Measurements from ENCODE around the gene PPM1A.

The PPM1A gene

DNA sequence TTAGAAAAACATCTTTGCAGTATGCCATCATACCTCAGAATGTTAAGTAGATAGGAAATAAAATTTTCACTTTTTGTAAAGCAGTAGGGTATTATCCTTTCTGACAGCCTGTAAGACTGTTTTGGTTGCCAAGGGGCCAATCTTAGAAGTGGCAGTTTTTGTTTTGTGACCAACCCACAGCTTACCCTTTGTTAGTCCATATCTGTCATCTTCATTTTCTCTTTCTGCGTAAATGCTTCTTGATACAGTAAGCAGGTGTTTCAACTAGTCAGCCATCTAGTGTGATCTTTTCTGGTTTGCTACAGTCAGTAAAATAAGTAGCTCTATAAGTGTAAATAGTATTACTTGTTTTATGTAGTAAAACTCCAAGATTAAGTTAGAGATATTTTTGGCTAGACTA is 8.8 kb downstream of the PPM1A start:
- DNase-seq (ENCODE audit: low spot score): no peak
- TF ChIP-seq CTCF (IDR thresholded peaks at IDR 0.05; ENCODE audit: extremely low read depth, missing control alignments): no peak

DNA sequence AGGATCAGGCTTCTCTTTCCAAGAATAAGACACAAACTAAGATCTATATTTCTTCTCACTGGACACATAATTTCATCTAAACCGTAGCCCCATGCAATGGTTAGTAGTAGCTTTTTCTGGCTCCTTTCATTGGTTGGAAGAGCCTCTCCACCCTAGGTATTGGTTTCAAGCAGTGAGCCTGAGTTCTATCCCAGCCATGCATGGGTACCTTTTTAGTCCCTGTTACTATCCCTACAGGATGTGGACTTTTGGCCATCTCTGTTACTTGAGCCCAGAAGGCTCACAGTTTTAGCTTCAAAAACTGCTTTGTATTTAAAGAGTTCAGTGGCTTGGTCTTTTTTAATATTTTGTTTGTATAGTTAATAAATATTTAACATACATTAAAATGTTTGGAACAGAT is 16.1 kb downstream of the PPM1A start:
- no peak for TF ChIP-seq CTCF (IDR thresholded peaks at IDR 0.05; ENCODE audit: extremely low read depth, missing control alignments)
- no peak for DNase-seq (ENCODE audit: low spot score)

- no peak for TF ChIP-seq CTCF (IDR thresholded peaks at IDR 0.05; ENCODE audit: extremely low read depth, missing control alignments)
- no peak for DNase-seq (ENCODE audit: low spot score)
Observed at GRCh38 chr14:60266021-60266937, 17.3 kb downstream of the PPM1A start.

- no peak for DNase-seq (ENCODE audit: low spot score)
- no peak for TF ChIP-seq CTCF (IDR thresholded peaks at IDR 0.05; ENCODE audit: extremely low read depth, missing control alignments)
Observed at GRCh38 chr14:60272177-60272576, 23.2 kb downstream of the PPM1A start.

DNA sequence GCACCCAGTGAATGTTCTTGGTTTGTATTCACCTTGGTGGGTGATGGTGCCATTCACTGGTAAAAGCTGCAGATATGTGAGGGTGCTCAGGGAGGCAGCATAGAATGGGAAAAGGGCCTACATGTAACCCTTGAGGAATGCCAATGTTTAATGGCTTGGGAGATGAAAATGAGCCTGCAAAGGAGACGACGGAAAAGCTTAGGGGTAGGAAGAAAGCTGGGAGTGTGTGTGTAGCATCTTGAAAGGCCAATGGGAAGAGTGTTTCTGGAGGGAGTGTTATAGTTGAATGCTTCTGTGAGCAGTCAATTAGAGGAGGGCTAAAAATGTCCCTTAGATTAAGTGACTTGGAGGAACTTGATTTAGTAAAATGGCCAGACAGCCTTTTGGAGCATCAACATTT is 24.9 kb downstream of the PPM1A start:
- no peak for DNase-seq (ENCODE audit: low spot score)
- TF ChIP-seq CTCF (IDR thresholded peaks at IDR 0.05; ENCODE audit: extremely low read depth, missing control alignments): no peak

- no peak for DNase-seq (ENCODE audit: low spot score)
- TF ChIP-seq CTCF (IDR thresholded peaks at IDR 0.05; ENCODE audit: extremely low read depth, missing control alignments): no peak
Observed at GRCh38 chr14:60274448-60274847, 25.4 kb downstream of the PPM1A start.

DNA sequence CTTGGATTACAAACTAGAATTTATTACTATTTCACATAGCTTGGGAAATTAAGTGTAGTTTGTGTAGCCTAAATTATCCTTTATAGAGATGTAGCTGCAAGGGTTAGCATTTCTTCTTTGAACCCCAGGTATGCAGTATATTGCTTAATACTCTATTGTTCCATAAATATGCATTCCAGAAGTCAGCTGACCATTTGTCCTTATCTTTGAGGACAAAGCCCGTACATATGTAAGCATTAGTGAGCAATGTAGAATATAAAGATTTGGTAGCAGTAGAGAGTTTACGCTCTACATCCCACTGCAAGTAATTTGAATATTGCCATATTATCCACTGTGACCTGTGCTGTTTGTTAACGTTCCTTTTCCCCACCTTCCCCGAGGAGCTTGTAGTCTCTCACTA is 26.9 kb downstream of the PPM1A start:
- no peak for DNase-seq (ENCODE audit: low spot score)
- no peak for TF ChIP-seq CTCF (IDR thresholded peaks at IDR 0.05; ENCODE audit: extremely low read depth, missing control alignments)

All from GM20000 (cell line).